GM23338 (cell line): ENCODE results near the gene CREB1.

ENCODE experiments used
- CREB1 ChIP-seq: fragments of 250-450 bp; sonication (Bioruptor Pico); IDR thresholded peaks from 2 replicates; pipeline ENCODE4 v1.5.0; 2020; ENCODE audit warnings: low read depth, mild to moderate bottlenecking, moderate library complexity
- CTCF ChIP-seq, 2 experiments: fragments of 200-600 bp in 1 of 2; sonication (generic) in 1 of 2; conservative IDR thresholded peaks; 2 replicates each; pipeline versions ENCODE4 v1.5.1 to v1.6.1; 2016 to 2017; ENCODE audit warnings: antibody characterized with exemption in 2 of 2, low read depth in 2 of 2, mild to moderate bottlenecking in 2 of 2, moderate library complexity in 1 of 2
- ETS1 ChIP-seq: IDR thresholded peaks from 2 replicates; pipeline ENCODE4 v1.6.1; 2016; ENCODE audit warnings: antibody characterized with exemption
- EZH2 ChIP-seq: fragments of 200-600 bp; sonication (generic); IDR thresholded peaks from one replicate; pipeline ENCODE4 v1.8.0; 2017; ENCODE audit warnings: antibody characterized with exemption, mild to moderate bottlenecking, low read depth; ENCODE audit not compliant: unreplicated experiment
- EZH2phosphoT487 ChIP-seq: fragments of 200-600 bp; sonication (generic); IDR thresholded peaks from one replicate; pipeline ENCODE4 v1.8.1; 2018; ENCODE audit warnings: antibody characterized with exemption; ENCODE audit not compliant: unreplicated experiment
- JUNB ChIP-seq: IDR thresholded peaks from one replicate; pipeline ENCODE4 v1.6.1; 2016; ENCODE audit warnings: antibody characterized with exemption; ENCODE audit not compliant: unreplicated experiment
- NANOG ChIP-seq: IDR thresholded peaks from 2 replicates; pipeline ENCODE4 v1.6.1; 2016; ENCODE audit warnings: antibody characterized with exemption, borderline replicate concordance
- POLR2AphosphoS5 ChIP-seq: IDR thresholded peaks from 2 replicates; pipeline ENCODE4 v1.6.1; 2016; ENCODE audit warnings: antibody characterized with exemption, low read depth
- STAT1 ChIP-seq: IDR thresholded peaks from one replicate; pipeline ENCODE4 v1.6.1; 2016; ENCODE audit warnings: antibody characterized with exemption; ENCODE audit not compliant: unreplicated experiment
- TF ChIP-seq, protein P1 (sequence below): IDR thresholded peaks from one replicate; pipeline ENCODE4 v1.6.1; 2018; ENCODE audit warnings: antibody characterized with exemption; ENCODE audit not compliant: unreplicated experiment

GRCh38 chr2:207505728-207506127, 24.0 kb upstream of the CREB1 start:
- TF ChIP-seq CTCF (conservative IDR thresholded peaks at IDR 0.05; ENCODE audit: low read depth in 2 of 2) (no peak), POLR2AphosphoS5 (no peak), EZH2phosphoT487 (no peak), CREB1 (CRISPR knock-in tag) (no peak), EZH2 (no peak), NANOG (no peak), ETS1 (no peak), STAT1 (no peak), JUNB (no peak)
- TF ChIP-seq, protein P1, sequence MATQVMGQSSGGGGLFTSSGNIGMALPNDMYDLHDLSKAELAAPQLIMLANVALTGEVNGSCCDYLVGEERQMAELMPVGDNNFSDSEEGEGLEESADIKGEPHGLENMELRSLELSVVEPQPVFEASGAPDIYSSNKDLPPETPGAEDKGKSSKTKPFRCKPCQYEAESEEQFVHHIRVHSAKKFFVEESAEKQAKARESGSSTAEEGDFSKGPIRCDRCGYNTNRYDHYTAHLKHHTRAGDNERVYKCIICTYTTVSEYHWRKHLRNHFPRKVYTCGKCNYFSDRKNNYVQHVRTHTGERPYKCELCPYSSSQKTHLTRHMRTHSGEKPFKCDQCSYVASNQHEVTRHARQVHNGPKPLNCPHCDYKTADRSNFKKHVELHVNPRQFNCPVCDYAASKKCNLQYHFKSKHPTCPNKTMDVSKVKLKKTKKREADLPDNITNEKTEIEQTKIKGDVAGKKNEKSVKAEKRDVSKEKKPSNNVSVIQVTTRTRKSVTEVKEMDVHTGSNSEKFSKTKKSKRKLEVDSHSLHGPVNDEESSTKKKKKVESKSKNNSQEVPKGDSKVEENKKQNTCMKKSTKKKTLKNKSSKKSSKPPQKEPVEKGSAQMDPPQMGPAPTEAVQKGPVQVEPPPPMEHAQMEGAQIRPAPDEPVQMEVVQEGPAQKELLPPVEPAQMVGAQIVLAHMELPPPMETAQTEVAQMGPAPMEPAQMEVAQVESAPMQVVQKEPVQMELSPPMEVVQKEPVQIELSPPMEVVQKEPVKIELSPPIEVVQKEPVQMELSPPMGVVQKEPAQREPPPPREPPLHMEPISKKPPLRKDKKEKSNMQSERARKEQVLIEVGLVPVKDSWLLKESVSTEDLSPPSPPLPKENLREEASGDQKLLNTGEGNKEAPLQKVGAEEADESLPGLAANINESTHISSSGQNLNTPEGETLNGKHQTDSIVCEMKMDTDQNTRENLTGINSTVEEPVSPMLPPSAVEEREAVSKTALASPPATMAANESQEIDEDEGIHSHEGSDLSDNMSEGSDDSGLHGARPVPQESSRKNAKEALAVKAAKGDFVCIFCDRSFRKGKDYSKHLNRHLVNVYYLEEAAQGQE, result no peak
